Spleen (tissue), 11 donors: Measurements from ENCODE around the gene ARMC5. TPM values are rescaled to one million over a fixed set of nuclear protein-coding genes. Genes with fewer than 3 reads are reported as not detected.

Experiments
- DNase-seq: peaks from one replicate; pipeline ENCODE4 v3.0.0-alpha.2; 2020
- H3K27ac ChIP-seq, 8 donors: fragments of 200-600 bp; sonication (generic) in 7 of 8; 1 replicate in 4 of 8; 2 replicates in 4 of 8; pipeline versions ENCODE4 v1.5.0 to v1.8.0; 2016 to 2021; ENCODE audit warnings: inconsistent platforms in 4 of 8, mild to moderate bottlenecking in 4 of 8, moderate library complexity in 1 of 8
- H3K27me3 ChIP-seq, 7 donors: fragments of 200-600 bp; sonication (generic) in 6 of 7; replicated peaks in 1 of 7; 1 replicate in 4 of 7; 2 replicates in 3 of 7; pipeline versions ENCODE4 v1.5.0 to v1.8.0; 2016 to 2021; ENCODE audit warnings: inconsistent platforms in 3 of 7, mild to moderate bottlenecking in 1 of 7
- H3K36me3 ChIP-seq, 6 donors: fragments of 200-600 bp; sonication (generic) in 5 of 6; 1 replicate in 4 of 6; 2 replicates in 2 of 6; pipeline versions ENCODE4 v1.5.0 to v1.8.0; 2016 to 2021; ENCODE audit warnings: inconsistent platforms in 2 of 6
- H3K4me1 ChIP-seq, 6 donors: fragments of 200-600 bp; sonication (generic) in 5 of 6; 1 replicate in 3 of 6; 2 replicates in 3 of 6; pipeline versions ENCODE4 v1.5.0 to v1.8.0; 2016 to 2021; ENCODE audit warnings: inconsistent platforms in 3 of 6
- H3K4me3 ChIP-seq, 8 donors: fragments of 200-600 bp; sonication (generic) in 7 of 8; 1 replicate in 4 of 8; 2 replicates in 4 of 8; pipeline versions ENCODE4 v1.5.0 to v1.8.0; 2016 to 2021; ENCODE audit warnings: inconsistent platforms in 4 of 8, mild to moderate bottlenecking in 4 of 8, moderate library complexity in 2 of 8
- H3K9me3 ChIP-seq, 8 donors: fragments of 200-600 bp; sonication (generic) in 7 of 8; 1 replicate in 4 of 8; 2 replicates in 4 of 8; pipeline versions ENCODE4 v1.5.0 to v1.8.0; 2016 to 2021; ENCODE audit warnings: inconsistent platforms in 4 of 8
- POLR2A ChIP-seq, 3 donors: fragments of 450-650 bp; IDR thresholded peaks; one replicate each; pipeline ENCODE4 v1.5.1; 2017; ENCODE audit warnings: antibody characterized with exemption in 3 of 3, mild to moderate bottlenecking in 1 of 3
- POLR2AphosphoS5 ChIP-seq, 3 donors: sonication (generic); formaldehyde crosslinking; IDR thresholded peaks; one replicate each; pipeline ENCODE4 v1.5.1; 2017; ENCODE audit warnings: antibody characterized with exemption in 3 of 3
- WGBS, 5 donors: extraction: QIAGEN DNeasy Blood & Tissue Kit in 3 of 5; methylation state at CpG; one replicate each; pipeline versions ENCODE4 v1.1.5 to v1.1.7; 2013 to 2018; 5-methylcytosine and 5-hydroxymethylcytosine counted together
- intact Hi-C: fragments of 100-400 bp; cut with DNase I; formaldehyde crosslinking; loops from one replicate; pipeline ENCODE4 v1.15.0; 2023; ENCODE audit warnings: low total_unique reads
- polyA plus RNA-seq, 3 donors: library from polyadenylated mRNA; stranded (reverse); fragments of 200-250 nt; gene quantifications; one replicate each; pipeline ENCODE4 v1.2.1, GENCODE V29; 2013
- total RNA-seq, 7 donors: library from RNA; depleted of rRNA in 3 of 7; stranded (reverse); fragments of >200 nt in 3 of 7; fragmentation: NEBNext Ultra II Directional in 4 of 7; extraction: Animal tissue kit (Norgen Biotek cat#: 25700) in 4 of 7; gene quantifications; one replicate each; pipeline versions ENCODE4 v1.1.0 to v1.2.1, GENCODE V29; 2016 to 2021
- TF ChIP-seq, protein P1 (sequence below), 11 experiments: fragments of 200-600 bp in 7 of 11; fragments of 450-650 bp in 4 of 11; sonication (generic) in 4 of 11; IDR thresholded peaks in 8 of 11; conservative IDR thresholded peaks in 3 of 11; 1 replicate in 7 of 11; 2 replicates in 4 of 11; pipeline versions ENCODE4 v1.4.0 to v1.8.0; 2016 to 2021; ENCODE audit warnings: antibody characterized with exemption in 11 of 11, inconsistent platforms in 4 of 11, mild to moderate bottlenecking in 1 of 11
- donor health status: healthy with polysubstance abuse.
- donor health status: DM: no; HTN: no; CAD: no; lungs with moderate emphysema.
- donor health status: DM: no; HTN: no; CAD: no.
- donor health status: Bipolar disorder and iron deficiency.
- donor health status: healthy.
- donor health status: DM: no; HTN: no; CAD: no.
- donor health status: DM: yes; HTN: yes; CAD: no.

The ARMC5 gene
- total and polyA plus RNA-seq, 10 donors, result 8.8 to 23.5 (median 11.8) TPM

DNA sequence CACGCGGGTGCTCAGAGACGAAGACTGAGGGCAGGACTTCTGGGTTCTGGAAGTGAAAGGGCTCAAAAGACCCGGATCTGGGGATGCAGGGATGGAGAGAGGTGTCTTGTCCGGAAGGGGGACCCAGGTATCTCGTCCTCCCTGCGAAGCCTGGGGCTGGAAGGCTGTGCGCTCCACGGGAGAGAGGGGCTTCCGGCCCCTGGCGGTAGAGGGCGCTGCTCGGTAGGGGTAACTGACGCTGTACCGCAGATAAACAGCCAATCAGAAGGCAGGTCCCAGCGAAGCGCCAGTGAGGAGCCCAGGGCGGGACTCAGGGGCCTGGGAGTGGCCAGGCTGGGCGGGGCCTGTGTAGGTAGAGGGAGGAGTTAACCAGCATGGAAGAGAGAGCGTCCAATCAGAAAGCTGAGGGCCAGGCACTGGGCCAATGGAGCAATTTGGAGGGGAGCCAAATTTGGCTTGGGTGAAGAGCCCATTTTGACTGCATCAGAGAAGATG lies 13.5 kb downstream of the ARMC5 start:
- peak; percentile 80 for DNase-seq
- peaks cover 9 to 74% (median 40%) of the 10 kb centered on the region in 6 donors for H3K4me1 ChIP-seq
- H3K27me3 ChIP-seq, result peaks cover 0 to 63% (median 17%) of the 10 kb centered on the region in 7 donors
- H3K4me3 ChIP-seq, result peak overlapping the region; percentile 14 to 68 (median 38)
- H3K9me3 ChIP-seq, result no peaks in the 10 kb centered on the region
- intact Hi-C loops, result no loop called here
- TF ChIP-seq POLR2AphosphoS5 (IDR thresholded peaks at IDR 0.05), result peak; percentile 37 to 48 (median 41)
- TF ChIP-seq POLR2A (IDR thresholded peaks at IDR 0.05), result no peak
- TF ChIP-seq, protein P1, sequence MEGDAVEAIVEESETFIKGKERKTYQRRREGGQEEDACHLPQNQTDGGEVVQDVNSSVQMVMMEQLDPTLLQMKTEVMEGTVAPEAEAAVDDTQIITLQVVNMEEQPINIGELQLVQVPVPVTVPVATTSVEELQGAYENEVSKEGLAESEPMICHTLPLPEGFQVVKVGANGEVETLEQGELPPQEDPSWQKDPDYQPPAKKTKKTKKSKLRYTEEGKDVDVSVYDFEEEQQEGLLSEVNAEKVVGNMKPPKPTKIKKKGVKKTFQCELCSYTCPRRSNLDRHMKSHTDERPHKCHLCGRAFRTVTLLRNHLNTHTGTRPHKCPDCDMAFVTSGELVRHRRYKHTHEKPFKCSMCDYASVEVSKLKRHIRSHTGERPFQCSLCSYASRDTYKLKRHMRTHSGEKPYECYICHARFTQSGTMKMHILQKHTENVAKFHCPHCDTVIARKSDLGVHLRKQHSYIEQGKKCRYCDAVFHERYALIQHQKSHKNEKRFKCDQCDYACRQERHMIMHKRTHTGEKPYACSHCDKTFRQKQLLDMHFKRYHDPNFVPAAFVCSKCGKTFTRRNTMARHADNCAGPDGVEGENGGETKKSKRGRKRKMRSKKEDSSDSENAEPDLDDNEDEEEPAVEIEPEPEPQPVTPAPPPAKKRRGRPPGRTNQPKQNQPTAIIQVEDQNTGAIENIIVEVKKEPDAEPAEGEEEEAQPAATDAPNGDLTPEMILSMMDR (IDR thresholded peaks at IDR 0.05 in 8 of 11, conservative IDR thresholded peaks at IDR 0.05 in 3 of 11), result peak in 9 of 11 experiments; percentile 24 to 60 (median 56)
- peaks cover 0 to 44% (median 0%) of the 10 kb centered on the region in 6 donors for H3K36me3 ChIP-seq
- peak overlapping the region; percentile 35 to 85 (median 82) for H3K27ac ChIP-seq
- WGBS, 5 donors, result 52 to 66% (median 59%) methylated on average over 20 of the region's 20 CpGs

DNA sequence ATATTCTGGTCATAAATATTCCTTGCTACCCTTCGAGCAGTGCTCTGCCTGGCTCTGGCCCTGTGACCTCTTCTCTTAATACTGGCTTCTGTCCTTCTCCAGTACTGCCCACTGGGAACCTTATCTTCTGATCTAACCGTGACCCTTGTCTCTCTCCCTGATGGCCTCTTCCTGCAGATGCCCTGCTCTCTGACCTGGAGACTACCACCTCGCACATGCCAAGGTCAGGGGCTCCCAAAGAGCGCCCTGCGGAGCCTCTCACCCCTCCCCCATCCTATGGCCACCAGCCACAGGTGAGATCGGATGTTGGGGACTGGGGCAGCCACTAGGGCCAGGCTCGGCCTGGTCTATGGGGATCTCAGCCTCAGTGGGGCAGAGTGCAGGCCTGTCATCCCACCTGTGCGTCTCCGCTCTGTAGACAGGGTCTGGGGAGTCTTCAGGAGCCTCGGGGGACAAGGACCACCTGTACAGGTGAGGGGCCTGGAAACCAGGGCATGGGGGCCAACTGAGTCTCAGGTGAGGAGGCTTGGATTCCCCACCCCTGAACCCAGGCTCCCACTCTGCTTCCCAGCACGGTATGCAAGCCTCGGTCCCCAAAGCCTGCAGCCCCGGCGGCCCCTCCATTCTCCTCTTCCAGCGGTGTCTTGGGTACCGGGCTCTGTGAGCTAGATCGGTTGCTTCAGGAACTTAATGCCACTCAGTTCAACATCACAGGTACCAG lies 14.1 kb downstream of the ARMC5 start:
- intact Hi-C loops, result no loop called here
- TF ChIP-seq POLR2A (IDR thresholded peaks at IDR 0.05) (no peak), POLR2AphosphoS5 (IDR thresholded peaks at IDR 0.05) (no peak)
- TF ChIP-seq, protein P1 (IDR thresholded peaks at IDR 0.05 in 8 of 11, conservative IDR thresholded peaks at IDR 0.05 in 3 of 11), result no peak
- Histone ChIP-seq H3K9me3 (no peaks in the 10 kb centered on the region), H3K27ac (peak overlapping the region in 1 of 8 donors; percentile 82), H3K36me3 (peaks cover 0 to 50% (median 0%) of the 10 kb centered on the region in 6 donors), H3K27me3 (peaks cover 0 to 65% (median 17%) of the 10 kb centered on the region in 7 donors), H3K4me3 (peak overlapping the region in 2 of 8 donors; percentile 39 to 68), H3K4me1 (peaks cover 9 to 75% (median 44%) of the 10 kb centered on the region in 6 donors)
- 87 to 92% (median 88%) methylated on average over 17 of the region's 17 CpGs for WGBS, 5 donors
- DNase-seq, result peak; percentile 69

DNA sequence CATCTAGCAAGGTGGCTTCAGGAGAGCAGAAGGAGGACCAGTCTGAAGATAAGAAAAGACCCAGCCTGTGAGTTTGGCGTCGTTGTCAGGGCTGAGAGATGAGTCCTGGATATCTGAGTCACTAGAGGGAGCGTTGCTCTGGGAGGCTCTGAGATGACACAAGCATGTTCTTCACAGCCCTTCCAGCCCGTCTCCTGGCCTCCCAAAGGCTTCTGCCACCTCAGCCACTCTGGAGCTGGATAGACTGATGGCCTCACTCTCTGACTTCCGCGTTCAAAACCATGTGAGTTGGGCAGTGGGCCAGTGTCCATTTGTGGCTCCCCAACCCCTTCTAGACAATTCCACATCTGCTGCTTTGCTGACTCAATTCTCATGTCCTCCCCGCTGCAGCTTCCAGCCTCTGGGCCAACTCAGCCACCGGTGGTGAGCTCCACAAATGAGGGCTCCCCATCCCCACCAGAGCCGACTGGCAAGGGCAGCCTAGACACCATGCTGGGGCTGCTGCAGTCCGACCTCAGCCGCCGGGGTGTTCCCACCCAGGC lies 14.9 kb downstream of the ARMC5 start:
- TF ChIP-seq, protein P1 (IDR thresholded peaks at IDR 0.05 in 8 of 11, conservative IDR thresholded peaks at IDR 0.05 in 3 of 11), result no peak
- TF ChIP-seq POLR2A (IDR thresholded peaks at IDR 0.05), result no peak
- TF ChIP-seq POLR2AphosphoS5 (IDR thresholded peaks at IDR 0.05), result no peak
- peak; percentile 64 for DNase-seq

More for the DNA sequence above, 14.9 kb downstream of the ARMC5 start:
- Histone ChIP-seq H3K27ac (no peak overlapping the region), H3K27me3 (peaks cover 0 to 65% (median 17%) of the 10 kb centered on the region in 7 donors), H3K4me1 (peaks cover 9 to 75% (median 44%) of the 10 kb centered on the region in 6 donors), H3K36me3 (peaks cover 0 to 50% (median 0%) of the 10 kb centered on the region in 6 donors), H3K9me3 (no peaks in the 10 kb centered on the region), H3K4me3 (no peak overlapping the region)
- intact Hi-C loops, result no loop called here
- 75 to 95% (median 84%) methylated on average over 11 to 12 of the region's 12 CpGs for WGBS, 5 donors
